ENCODE results near the gene PCNX1. TPM values are rescaled to one million over a fixed set of nuclear protein-coding genes. Genes with fewer than 3 reads are reported as not detected.
"Not testable (repeated sequence)": the region's sequence is repeated elsewhere in the genome, so short reads cannot be mapped to it uniquely, and the experiment has no call there.

The PCNX1 gene
- total RNA-seq, 4 donors from 2014 or later = 47.1 to 73.6 (median 66.2) TPM

DNA sequence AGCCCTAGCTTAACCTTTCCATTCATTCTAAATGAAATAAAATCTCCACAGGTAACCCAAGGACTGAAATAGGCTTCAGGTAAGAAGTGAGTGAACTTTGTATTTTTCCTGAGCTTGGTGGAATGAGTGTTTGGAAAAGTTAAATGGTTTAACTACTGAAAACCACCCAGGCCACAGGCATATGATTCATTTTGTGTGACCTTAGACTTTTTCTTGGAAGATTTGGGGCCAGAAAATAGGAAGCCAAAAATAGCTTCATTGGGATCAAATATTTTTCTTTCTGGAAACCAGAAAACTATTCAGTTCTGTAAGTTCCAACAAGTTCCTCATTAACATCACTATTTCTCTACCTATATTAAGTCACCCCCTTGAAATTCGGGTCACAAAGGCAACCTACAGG, 212.6 kb downstream of the PCNX1 start:
- WGBS, 2 donors (ENCODE audit: low coverage in 1 of 2) = 100% methylated on average over 1 of the region's 1 CpG
- Histone ChIP-seq H3K4me1 (no peaks in the 10 kb centered on the region), H3K4me3 (no peak overlapping the region), H3K27me3 (no peaks in the 10 kb centered on the region), H3K36me3 (no peaks in the 10 kb centered on the region), H3K9me3 (peaks cover 0 to 9% (median 0%) of the 10 kb centered on the region in 3 donors), H3K27ac (no peak overlapping the region)
- ATAC-seq = no peak
- TF ChIP-seq POLR2A (IDR thresholded peaks at IDR 0.05) = no peak

- ATAC-seq = no peak
- H3K4me3 ChIP-seq = no peak overlapping the region
- TF ChIP-seq, protein P1, sequence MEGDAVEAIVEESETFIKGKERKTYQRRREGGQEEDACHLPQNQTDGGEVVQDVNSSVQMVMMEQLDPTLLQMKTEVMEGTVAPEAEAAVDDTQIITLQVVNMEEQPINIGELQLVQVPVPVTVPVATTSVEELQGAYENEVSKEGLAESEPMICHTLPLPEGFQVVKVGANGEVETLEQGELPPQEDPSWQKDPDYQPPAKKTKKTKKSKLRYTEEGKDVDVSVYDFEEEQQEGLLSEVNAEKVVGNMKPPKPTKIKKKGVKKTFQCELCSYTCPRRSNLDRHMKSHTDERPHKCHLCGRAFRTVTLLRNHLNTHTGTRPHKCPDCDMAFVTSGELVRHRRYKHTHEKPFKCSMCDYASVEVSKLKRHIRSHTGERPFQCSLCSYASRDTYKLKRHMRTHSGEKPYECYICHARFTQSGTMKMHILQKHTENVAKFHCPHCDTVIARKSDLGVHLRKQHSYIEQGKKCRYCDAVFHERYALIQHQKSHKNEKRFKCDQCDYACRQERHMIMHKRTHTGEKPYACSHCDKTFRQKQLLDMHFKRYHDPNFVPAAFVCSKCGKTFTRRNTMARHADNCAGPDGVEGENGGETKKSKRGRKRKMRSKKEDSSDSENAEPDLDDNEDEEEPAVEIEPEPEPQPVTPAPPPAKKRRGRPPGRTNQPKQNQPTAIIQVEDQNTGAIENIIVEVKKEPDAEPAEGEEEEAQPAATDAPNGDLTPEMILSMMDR (IDR thresholded peaks at IDR 0.05) = no peak
- no peak for TF ChIP-seq EP300 (IDR thresholded peaks at IDR 0.05)
- no peak for TF ChIP-seq POLR2A (IDR thresholded peaks at IDR 0.05)
- no peak for TF ChIP-seq POLR2AphosphoS5 (IDR thresholded peaks at IDR 0.05)
- WGBS, 2 donors (ENCODE audit: low coverage in 1 of 2) = 92% methylated on average over 1 of the region's 1 CpG; no CpG with 5 or more reads in 1 of the 2 donors
- no peak overlapping the region for H3K27ac ChIP-seq
- H3K36me3 ChIP-seq = no peaks in the 10 kb centered on the region
- H3K27me3 ChIP-seq = no peaks in the 10 kb centered on the region
- H3K9me3 ChIP-seq = peaks cover 0 to 9% (median 0%) of the 10 kb centered on the region in 3 donors
- no peaks in the 10 kb centered on the region for H3K4me1 ChIP-seq
Observed at GRCh38 chr14:71121001-71121400, 213.7 kb downstream of the PCNX1 start.

GRCh38 chr14:71121711-71122110, 214.5 kb downstream of the PCNX1 start:
- Histone ChIP-seq H3K36me3 (no peaks in the 10 kb centered on the region), H3K9me3 (peaks cover 0 to 9% (median 0%) of the 10 kb centered on the region in 3 donors)
- WGBS, 2 donors (ENCODE audit: low coverage in 1 of 2) = 77% methylated on average over 2 of the region's 5 CpGs; no CpG with 5 or more reads in 1 of the 2 donors

GRCh38 chr14:71122866-71123565, 215.8 kb downstream of the PCNX1 start:
- H3K36me3 ChIP-seq = no peaks in the 10 kb centered on the region
- no peak for ATAC-seq
- no peak overlapping the region for H3K27ac ChIP-seq
- TF ChIP-seq EP300 (IDR thresholded peaks at IDR 0.05) (no peak), POLR2AphosphoS5 (IDR thresholded peaks at IDR 0.05) (no peak), POLR2A (IDR thresholded peaks at IDR 0.05) (no peak)
- TF ChIP-seq, protein P1 (IDR thresholded peaks at IDR 0.05) = no peak
- H3K4me1 ChIP-seq = no peaks in the 10 kb centered on the region
- peaks cover 0 to 9% (median 0%) of the 10 kb centered on the region in 3 donors for H3K9me3 ChIP-seq
- H3K27me3 ChIP-seq = no peaks in the 10 kb centered on the region
- H3K4me3 ChIP-seq = no peak overlapping the region
- 92 to 100% methylated on average over 1 to 2 of the region's 2 CpGs for WGBS, 2 donors (ENCODE audit: low coverage in 1 of 2)

More at GRCh38 chr14:71121711-71122110, 214.5 kb downstream of the PCNX1 start:
- Histone ChIP-seq H3K4me1 (no peaks in the 10 kb centered on the region), H3K27me3 (no peaks in the 10 kb centered on the region), H3K4me3 (no peak overlapping the region), H3K27ac (no peak overlapping the region)
- TF ChIP-seq EP300 (IDR thresholded peaks at IDR 0.05) (no peak), POLR2AphosphoS5 (IDR thresholded peaks at IDR 0.05) (no peak), POLR2A (IDR thresholded peaks at IDR 0.05) (no peak)
- TF ChIP-seq, protein P1 (IDR thresholded peaks at IDR 0.05) = no peak
- ATAC-seq = no peak

DNA sequence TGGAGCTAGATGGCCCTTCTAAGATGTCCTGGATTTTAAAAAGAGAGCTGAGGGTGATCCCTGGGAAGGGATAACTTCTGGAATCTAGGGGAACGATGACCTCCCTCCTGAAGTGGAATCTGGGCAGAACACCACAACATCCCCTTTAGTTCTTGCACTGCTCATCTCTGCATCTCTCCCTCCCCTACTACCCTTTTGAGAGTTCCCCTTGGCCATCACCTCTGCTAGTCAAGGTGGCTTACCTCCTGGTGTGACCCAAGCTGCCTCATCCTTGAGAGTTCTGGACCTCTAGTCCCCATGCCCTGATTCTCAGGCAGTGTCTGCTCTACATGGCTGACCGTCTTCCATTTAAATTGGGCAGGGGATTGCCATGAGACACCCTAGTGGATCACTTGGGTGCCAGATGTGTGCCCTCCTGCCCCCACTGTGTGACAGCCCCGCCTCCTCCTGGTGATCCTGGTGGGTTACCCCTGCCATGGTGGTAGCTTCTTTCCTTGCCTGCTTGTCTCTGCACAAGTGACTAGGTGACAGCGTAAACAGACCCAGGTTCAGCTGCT, 216.4 kb downstream of the PCNX1 start:
- no peaks in the 10 kb centered on the region for H3K4me1 ChIP-seq
- WGBS, 2 donors (ENCODE audit: low coverage in 1 of 2) = 92% methylated on average over 1 of the region's 4 CpGs; no CpG with 5 or more reads in 1 of the 2 donors
- no peak for ATAC-seq

DNA sequence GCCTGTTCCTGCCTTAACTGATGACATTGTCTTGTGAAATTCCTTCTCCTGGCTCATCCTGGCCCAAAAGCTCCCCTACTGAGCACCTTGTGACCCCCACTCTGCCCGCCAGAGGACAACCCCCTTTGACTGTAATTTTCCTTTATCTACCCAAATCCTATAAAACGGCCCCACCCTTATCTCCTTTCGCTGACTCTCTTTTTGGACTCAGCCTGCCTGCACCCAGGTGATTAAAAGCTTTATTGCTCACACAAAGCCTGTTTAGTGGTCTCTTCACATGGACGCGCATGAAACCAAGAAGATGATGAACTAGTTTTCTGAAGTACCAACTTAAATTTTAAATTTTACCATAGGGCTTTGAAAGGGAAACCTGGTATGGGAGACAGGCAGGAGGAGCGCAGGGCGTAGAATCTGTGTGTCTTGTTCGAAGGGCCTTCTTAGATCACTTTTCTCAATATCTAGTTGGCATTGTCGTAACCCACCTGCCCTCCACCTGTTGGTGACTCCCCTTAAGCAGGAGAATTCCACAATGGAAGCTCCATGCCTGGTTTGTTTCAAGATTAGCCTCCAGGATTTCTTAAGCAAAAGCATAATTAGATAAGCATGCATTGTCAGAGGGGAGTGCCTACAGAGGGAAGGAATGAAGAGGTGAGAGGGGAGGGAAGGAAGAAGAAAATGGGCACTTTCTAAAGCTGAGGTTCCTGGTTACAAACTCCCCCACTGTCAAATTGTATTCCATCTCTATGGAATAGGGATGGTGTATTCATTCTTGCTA, 222.6 kb downstream of the PCNX1 start:
- not testable (repeated sequence) for H3K27ac ChIP-seq, H3K9me3 ChIP-seq, H3K4me3 ChIP-seq, H3K27me3 ChIP-seq, H3K36me3 ChIP-seq, ATAC-seq, H3K4me1 ChIP-seq
- WGBS, 2 donors (ENCODE audit: low coverage in 1 of 2) = 89 to 99% methylated on average over 9 of the region's 9 CpGs

More for the DNA sequence above, 216.4 kb downstream of the PCNX1 start:
- H3K27me3 ChIP-seq = no peaks in the 10 kb centered on the region
- no peak overlapping the region for H3K4me3 ChIP-seq
- H3K27ac ChIP-seq = no peak overlapping the region
- no peaks in the 10 kb centered on the region for H3K36me3 ChIP-seq
- H3K9me3 ChIP-seq = peaks cover 0 to 9% (median 0%) of the 10 kb centered on the region in 3 donors
- TF ChIP-seq EP300 (IDR thresholded peaks at IDR 0.05) = no peak
- TF ChIP-seq, protein P1 (IDR thresholded peaks at IDR 0.05) = no peak
- no peak for TF ChIP-seq POLR2AphosphoS5 (IDR thresholded peaks at IDR 0.05)
- TF ChIP-seq POLR2A (IDR thresholded peaks at IDR 0.05) = no peak
